HCT116 (cell line): ENCODE data around the gene ABHD2. TPM values are rescaled to one million over a fixed set of nuclear protein-coding genes. Genes with fewer than 3 reads are reported as not detected.
"Not testable (repeated sequence)": the region's sequence is repeated elsewhere in the genome, so short reads cannot be mapped to it uniquely, and the experiment has no call there.

Source experiments
- ATAC-seq: fragments of 200-7000 bp; cut with Tn5 transposase; 2 replicates; pipeline ENCODE4 v1.9.1; 2020; ENCODE audit warnings: mild to moderate bottlenecking, moderate library complexity
- BruUV-seq: library from RNA; stranded (reverse); fragments of 400-500 nt; replicated peaks from 2 replicates; lab custom pipeline; 2021; lab: Mats Ljungman, UMichigan
- CTCF ChIA-PET: fragments of 300-600 bp; sonication (Branson Sonifier 250); formaldehyde crosslinking; loops from one replicate; lab custom pipeline; 2021; ENCODE audit warnings: antibody characterized with exemption; lab: Charles Lee
- POLR2A ChIA-PET: fragments of 300-600, 350-600 bp; sonication (Branson Sonifier 250); formaldehyde crosslinking; loops from one replicate; lab custom pipeline; 2021; ENCODE audit warnings: antibody characterized with exemption; lab: Charles Lee
- RAD21 ChIA-PET, 2 experiments: fragments of 300-600 bp; sonication (Branson Sonifier 250); formaldehyde crosslinking; loops; one replicate each; lab custom pipeline; 2023; ENCODE audit warnings: low total read pairs in 2 of 2; ENCODE audit not compliant: uncharacterized antibody in 2 of 2, unreplicated experiment in 2 of 2, low non-redundant PET in 1 of 2; lab: Charles Lee
- DNase-seq: peaks from one replicate; pipeline ENCODE4 v3.0.0-alpha.2; 2010; ENCODE audit warnings: low read depth, low spot score
- H2AFZ ChIP-seq: fragments of 200-600 bp; shearing (Covaris generic), sonication (generic); 2 replicates; pipeline ENCODE4 v1.6.1; 2017; ENCODE audit warnings: low read depth, mixed run types, mixed read lengths, antibody characterized with exemption, low read length; ENCODE audit not compliant: poor library complexity, severe bottlenecking
- H3K27ac ChIP-seq: 2 replicates; pipeline ENCODE4 v1.5.1; 2012; ENCODE audit warnings: low read depth, low read length
- H3K27me3 ChIP-seq: fragments of 200-600 bp; sonication (generic); 2 replicates; pipeline ENCODE4 v1.6.1; 2016; ENCODE audit warnings: mixed run types, low read length, mixed read lengths; ENCODE audit not compliant: insufficient read depth
- H3K36me3 ChIP-seq, 2 experiments: fragments of 200-500 bp in 1 of 2; fragments of 200-600 bp in 1 of 2; sonication (Bioruptor generic) in 1 of 2; sonication (generic) in 1 of 2; 2 replicates each; pipeline versions ENCODE4 v1.5.1 to v1.6.1; 2014 to 2016; ENCODE audit warnings: low read length in 2 of 2, inconsistent platforms in 1 of 2, mixed read lengths in 1 of 2, mixed run types in 1 of 2; ENCODE audit not compliant: insufficient read depth in 2 of 2, control insufficient read depth in 1 of 2
- H3K4me1 ChIP-seq, 2 experiments: fragments of 200-600 bp in 1 of 2; sonication (generic) in 1 of 2; 2 replicates each; pipeline versions ENCODE4 v1.5.1 to v1.6.1; 2012 to 2017; ENCODE audit warnings: low read length in 2 of 2, inconsistent platforms in 1 of 2, mild to moderate bottlenecking in 1 of 2, mixed read lengths in 1 of 2, mixed run types in 1 of 2, moderate library complexity in 1 of 2; ENCODE audit not compliant: insufficient read depth in 2 of 2, control insufficient read depth in 1 of 2
- H3K4me2 ChIP-seq: fragments of 200-600 bp; sonication (generic); 2 replicates; pipeline ENCODE4 v1.6.1; 2017; ENCODE audit warnings: mixed run types, low read length, mixed read lengths
- H3K4me3 ChIP-seq, 2 experiments: fragments of 200-600 bp in 1 of 2; sonication (generic) in 1 of 2; replicated peaks in 1 of 2; 2 replicates each; pipeline ENCODE4 v1.5.1; 2011 to 2016; ENCODE audit warnings: low read length in 2 of 2, control low read depth in 1 of 2, low read depth in 1 of 2, mild to moderate bottlenecking in 1 of 2, mixed read lengths in 1 of 2, mixed run types in 1 of 2
- H3K79me2 ChIP-seq: fragments of 200-600 bp; sonication (generic); 2 replicates; pipeline ENCODE4 v1.6.1; 2017; ENCODE audit warnings: mild to moderate bottlenecking, mixed run types, low read length, moderate library complexity, mixed read lengths; ENCODE audit not compliant: insufficient read depth
- H3K9ac ChIP-seq: fragments of 200-600 bp; sonication (generic); 2 replicates; pipeline ENCODE4 v1.6.1; 2016; ENCODE audit warnings: low read length, mixed read lengths
- H3K9me2 ChIP-seq: fragments of 200-600 bp; sonication (generic), shearing (Covaris generic); 2 replicates; pipeline ENCODE4 v1.6.1; 2017; ENCODE audit warnings: mixed run types, mild to moderate bottlenecking, moderate library complexity; ENCODE audit not compliant: insufficient read depth
- H3K9me3 ChIP-seq, 2 experiments: fragments of 200-500 bp in 1 of 2; fragments of 200-600 bp in 1 of 2; sonication (Bioruptor generic) in 1 of 2; sonication (generic) in 1 of 2; 2 replicates each; pipeline ENCODE4 v1.6.1; 2014 to 2017; ENCODE audit warnings: low read length in 2 of 2, mixed read lengths in 2 of 2, inconsistent platforms in 1 of 2, low read depth in 1 of 2, mild to moderate bottlenecking in 1 of 2, mixed run types in 1 of 2, moderate library complexity in 1 of 2; ENCODE audit not compliant: control insufficient read depth in 1 of 2, insufficient read depth in 1 of 2
- H4K20me1 ChIP-seq: fragments of 200-600 bp; sonication (generic), shearing (Covaris generic); 2 replicates; pipeline ENCODE4 v1.6.1; 2017; ENCODE audit warnings: mixed run types, mild to moderate bottlenecking, moderate library complexity; ENCODE audit not compliant: insufficient read depth
- CEBPB ChIP-seq: IDR thresholded peaks from 2 replicates; pipeline ENCODE4 v1.6.1; 2012; ENCODE audit warnings: low read depth
- JUND ChIP-seq: IDR thresholded peaks from 2 replicates; pipeline ENCODE4 v1.6.1; 2012
- MAX ChIP-seq: IDR thresholded peaks from 2 replicates; pipeline ENCODE4 v1.6.1; 2012
- POLR2A ChIP-seq: IDR thresholded peaks from 2 replicates; pipeline ENCODE4 v1.7.0; 2011; ENCODE audit warnings: borderline replicate concordance; ENCODE audit not compliant: insufficient read depth, insufficient read length; ENCODE audit errors: extremely low read depth
- RAD21 ChIP-seq: IDR thresholded peaks from 2 replicates; pipeline ENCODE4 v1.6.1; 2012; ENCODE audit warnings: low read depth, mild to moderate bottlenecking
- REST ChIP-seq: IDR thresholded peaks from 2 replicates; pipeline ENCODE4 v1.6.1; 2012; ENCODE audit warnings: low read depth
- SIN3A ChIP-seq: IDR thresholded peaks from 2 replicates; pipeline ENCODE4 v1.6.1; 2012; ENCODE audit warnings: low read depth
- SP1 ChIP-seq: IDR thresholded peaks from 2 replicates; pipeline ENCODE4 v1.6.1; 2012; ENCODE audit warnings: low read depth
- SRF ChIP-seq: IDR thresholded peaks from 2 replicates; pipeline ENCODE4 v1.6.1; 2012; ENCODE audit warnings: low read depth
- ZFX ChIP-seq: fragments of 450-650 bp; IDR thresholded peaks from 2 replicates; pipeline ENCODE4 v1.6.1; 2017
- ZNF274 ChIP-seq: fragments of 200-500 bp; sonication (Bioruptor generic); IDR thresholded peaks from 2 replicates; pipeline ENCODE4 v1.6.1; 2014; ENCODE audit warnings: mild to moderate bottlenecking, low read depth, low read length, inconsistent platforms
- intact Hi-C: fragments of 100-400 bp; cut with micrococcal nuclease; formaldehyde crosslinking; loops from 2 replicates; pipeline ENCODE4 v1.10.0; 2022
- total RNA-seq: library from RNA; stranded (reverse); gene quantifications from one replicate; pipeline ENCODE4 v1.2.1, GENCODE V29; 2021; ENCODE audit not compliant: unreplicated experiment

Gene ABHD2
- total RNA-seq, 1 experiment from 2014 or later: 40.8 TPM

- TF ChIP-seq REST: no peak
- TF ChIP-seq JUND: no peak
- no peak for TF ChIP-seq SIN3A
These were observed 159.2 kb downstream of the ABHD2 start (continued) for GRCh38 chr15:89247446-89247845.

GRCh38 chr15:89248584-89248983 is 160.3 kb downstream of the ABHD2 start:
- DNase-seq (no peak), ATAC-seq (no peak)
- peaks cover 0 to 9% of the 10 kb centered on the region in 2 experiments; a peak in 3 of 4 replicates for H3K4me1 ChIP-seq
- no peak overlapping the region for H3K27ac ChIP-seq
- H4K20me1 ChIP-seq: peaks cover 9% of the 10 kb centered on the region; the same call in 1 of the 2 replicates
- intact Hi-C loops: no loop called here
- no peak overlapping the region for H2AFZ ChIP-seq
- peaks cover 27 to 39% of the 10 kb centered on the region in 2 experiments for H3K36me3 ChIP-seq
- no peak overlapping the region for H3K4me3 ChIP-seq
- ChIA-PET CTCF (no interaction called here), RAD21 (no interaction called here), POLR2A (no interaction called here)
- BruUV-seq: no TSS peak
- H3K9ac ChIP-seq: no peak overlapping the region
- no peaks in the 10 kb centered on the region for H3K9me3 ChIP-seq
- TF ChIP-seq SP1 (no peak), ZNF274 (no peak), MAX (no peak), ZFX (no peak), SIN3A (no peak), JUND (no peak), SRF (no peak), RAD21 (no peak), CEBPB (no peak), POLR2A (no peak)
- no peaks in the 10 kb centered on the region for H3K9me2 ChIP-seq
- peaks cover 68% of the 10 kb centered on the region for H3K79me2 ChIP-seq
- no peak overlapping the region for H3K4me2 ChIP-seq
- H3K27me3 ChIP-seq: no peaks in the 10 kb centered on the region

- Histone ChIP-seq H3K79me2 (peaks cover 71% of the 10 kb centered on the region), H3K36me3 (peaks cover 31 to 43% of the 10 kb centered on the region in 2 experiments)
- BruUV-seq, H3K9me3 ChIP-seq, H3K4me3 ChIP-seq, H3K4me1 ChIP-seq, RAD21 ChIA-PET, CTCF ChIA-PET, H3K27ac ChIP-seq, H4K20me1 ChIP-seq, ATAC-seq, H3K9me2 ChIP-seq, H3K9ac ChIP-seq, H3K27me3 ChIP-seq, POLR2A ChIA-PET, H2AFZ ChIP-seq, H3K4me2 ChIP-seq, intact Hi-C loops, DNase-seq: not testable (repeated sequence)
These were observed 161.9 kb downstream of the ABHD2 start for GRCh38 chr15:89250142-89250541.
